Right lobe of liver (tissue), 6 donors: ENCODE results near the gene WTAP. TPM values are rescaled to one million over a fixed set of nuclear protein-coding genes. Genes with fewer than 3 reads are reported as not detected.

Experiments
- ATAC-seq, 4 donors: fragments of 200-7000 bp; cut with Tn5 transposase; one replicate each; pipeline ENCODE4 v1.9.1; 2020; ENCODE audit warnings: mild to moderate bottlenecking in 4 of 4, moderate library complexity in 4 of 4
- DNase-seq, 3 donors: peaks; one replicate each; pipeline ENCODE4 v3.0.0-alpha.2; 2020
- H3K27ac ChIP-seq, 3 donors: fragments of 200-600 bp; one replicate each; pipeline ENCODE4 v1.8.0; 2022
- H3K27me3 ChIP-seq, 2 donors: fragments of 200-600 bp; one replicate each; pipeline ENCODE4 v1.8.0; 2022
- H3K36me3 ChIP-seq, 4 donors: fragments of 200-600 bp; sonication (generic) in 1 of 4; one replicate each; pipeline versions ENCODE4 v1.5.1 to v1.8.0; 2017 to 2022; ENCODE audit warnings: control low read depth in 1 of 4
- H3K4me1 ChIP-seq, 4 donors: fragments of 200-600 bp; sonication (generic) in 1 of 4; one replicate each; pipeline versions ENCODE4 v1.5.1 to v1.8.0; 2017 to 2022; ENCODE audit warnings: control low read depth in 1 of 4
- H3K4me3 ChIP-seq, 3 donors: fragments of 200-600 bp; one replicate each; pipeline ENCODE4 v1.8.0; 2022
- H3K9me3 ChIP-seq, 4 donors: fragments of 200-600 bp; sonication (generic) in 1 of 4; one replicate each; pipeline versions ENCODE4 v1.5.1 to v1.8.0; 2017 to 2022; ENCODE audit warnings: control low read depth in 1 of 4
- POLR2A ChIP-seq: fragments of 450-650 bp; IDR thresholded peaks from one replicate; pipeline ENCODE4 v1.6.1; 2017; ENCODE audit warnings: antibody characterized with exemption, mild to moderate bottlenecking
- WGBS: methylation state at CpG from one replicate; pipeline ENCODE4 v1.1.6; 2018; ENCODE audit warnings: low coverage, low lambda C conversion rate; ENCODE audit not compliant: insufficient coverage; ENCODE audit errors: missing lambda C conversion rate; 5-methylcytosine and 5-hydroxymethylcytosine counted together
- intact Hi-C, 2 donors: fragments of 100-400 bp; cut with DNase I; formaldehyde crosslinking; loops; one replicate each; pipeline versions ENCODE4 v1.11.2 to v1.14.1; 2022
- total RNA-seq, 6 experiments: library from RNA; depleted of rRNA in 2 of 6; stranded (reverse); fragments of >200 nt in 2 of 6; fragmentation: NEBNext Ultra II Directional in 3 of 6; extraction: Animal tissue kit (Norgen Biotek cat#: 25700) in 3 of 6; gene quantifications; one replicate each; pipeline versions ENCODE4 v1.1.0 to v1.2.4, GENCODE V29; 2016 to 2023
- TF ChIP-seq, protein P1 (sequence below), 4 donors: fragments of 200-600 bp in 3 of 4; fragments of 450-650 bp in 1 of 4; IDR thresholded peaks; one replicate each; pipeline versions ENCODE4 v1.5.1 to v1.8.0; 2016 to 2022; ENCODE audit warnings: antibody characterized with exemption in 4 of 4, mild to moderate bottlenecking in 2 of 4
- donor health status: DM: no; HTN: yes; CAD: no.
- donor health status: DM: no; HTN: no; CAD: no.
- donor health status: DM: no; HTN: no; CAD: no.
- donor health status: DM: no; HTN: yes; CAD: no.
- donor health status: DM: no; HTN: yes; CAD: no.

WTAP gene
- total RNA-seq, 6 experiments from 2014 or later: 21.1 to 64.3 (median 37.6) TPM

DNA sequence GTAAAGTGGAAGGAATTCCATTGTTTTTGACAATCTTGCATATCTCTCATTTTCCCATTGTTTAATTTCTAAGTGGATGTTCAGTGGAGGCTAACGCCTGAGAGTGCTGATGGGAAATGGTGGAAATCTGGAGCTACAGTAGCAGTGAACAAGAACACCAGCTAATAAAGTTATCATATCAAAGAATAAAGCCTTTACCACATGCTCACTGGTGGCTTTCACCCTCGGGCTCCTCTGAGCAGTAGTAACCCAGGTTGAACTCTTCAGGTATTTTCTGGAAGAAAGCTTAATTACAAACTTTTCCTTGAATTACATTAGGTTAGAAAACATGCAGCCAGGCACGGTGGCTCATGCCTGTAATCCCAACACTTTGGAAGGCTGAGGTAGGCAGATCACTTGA is 24.1 kb downstream of the WTAP start:
- WGBS: 60% methylated on average over 2 of the region's 3 CpGs
- Histone ChIP-seq H3K4me3 (no peak overlapping the region), H3K27me3 (no peaks in the 10 kb centered on the region), H3K36me3 (peaks cover 4 to 85% (median 23%) of the 10 kb centered on the region in 4 donors), H3K9me3 (no peaks in the 10 kb centered on the region), H3K27ac (no peak overlapping the region), H3K4me1 (peaks cover 0 to 3% (median 0%) of the 10 kb centered on the region in 4 donors)
- DNase-seq (no peak), ATAC-seq (no peak)
- TF ChIP-seq, protein P1, sequence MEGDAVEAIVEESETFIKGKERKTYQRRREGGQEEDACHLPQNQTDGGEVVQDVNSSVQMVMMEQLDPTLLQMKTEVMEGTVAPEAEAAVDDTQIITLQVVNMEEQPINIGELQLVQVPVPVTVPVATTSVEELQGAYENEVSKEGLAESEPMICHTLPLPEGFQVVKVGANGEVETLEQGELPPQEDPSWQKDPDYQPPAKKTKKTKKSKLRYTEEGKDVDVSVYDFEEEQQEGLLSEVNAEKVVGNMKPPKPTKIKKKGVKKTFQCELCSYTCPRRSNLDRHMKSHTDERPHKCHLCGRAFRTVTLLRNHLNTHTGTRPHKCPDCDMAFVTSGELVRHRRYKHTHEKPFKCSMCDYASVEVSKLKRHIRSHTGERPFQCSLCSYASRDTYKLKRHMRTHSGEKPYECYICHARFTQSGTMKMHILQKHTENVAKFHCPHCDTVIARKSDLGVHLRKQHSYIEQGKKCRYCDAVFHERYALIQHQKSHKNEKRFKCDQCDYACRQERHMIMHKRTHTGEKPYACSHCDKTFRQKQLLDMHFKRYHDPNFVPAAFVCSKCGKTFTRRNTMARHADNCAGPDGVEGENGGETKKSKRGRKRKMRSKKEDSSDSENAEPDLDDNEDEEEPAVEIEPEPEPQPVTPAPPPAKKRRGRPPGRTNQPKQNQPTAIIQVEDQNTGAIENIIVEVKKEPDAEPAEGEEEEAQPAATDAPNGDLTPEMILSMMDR (IDR thresholded peaks at IDR 0.05): no peak
- no peak for TF ChIP-seq POLR2A
- intact Hi-C loops: no loop called here

DNA sequence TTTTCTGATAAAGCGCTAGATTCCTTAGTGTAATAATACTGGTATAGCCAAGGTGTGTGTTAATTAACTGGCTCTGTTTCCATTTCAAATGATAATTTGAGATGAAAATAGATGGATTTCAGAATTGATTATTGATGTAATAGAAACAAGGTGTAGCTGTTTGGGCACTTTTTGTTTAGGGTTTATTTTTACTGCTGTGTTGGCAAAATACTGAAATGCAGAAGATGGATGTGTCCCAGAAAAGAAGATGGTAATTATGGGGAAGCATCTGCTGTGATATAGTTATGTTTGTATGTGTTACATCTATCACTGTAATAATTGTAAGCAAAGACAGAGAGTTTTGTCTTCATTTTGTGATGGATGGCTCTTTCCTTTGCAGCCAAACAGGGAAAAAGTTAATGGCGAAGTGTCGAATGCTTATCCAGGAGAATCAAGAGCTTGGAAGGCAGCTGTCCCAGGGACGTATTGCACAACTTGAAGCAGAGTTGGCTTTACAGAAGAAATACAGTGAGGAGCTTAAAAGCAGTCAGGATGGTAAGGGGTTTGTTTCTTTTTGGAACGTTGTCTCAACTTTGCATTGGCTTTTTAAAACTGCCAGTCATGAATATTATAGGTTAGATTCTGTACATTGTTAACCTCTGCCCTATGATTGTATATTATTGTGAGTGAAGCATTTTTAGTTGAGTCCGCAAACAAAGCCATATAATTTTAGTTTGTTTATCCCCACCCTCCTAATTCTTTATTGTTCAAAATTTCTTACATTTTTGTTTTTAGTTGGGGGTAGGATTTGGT is 26.0 kb downstream of the WTAP start:
- intact Hi-C loops: no loop called here
- Histone ChIP-seq H3K27ac (no peak overlapping the region), H3K36me3 (peaks cover 4 to 69% (median 17%) of the 10 kb centered on the region in 4 donors)

DNA sequence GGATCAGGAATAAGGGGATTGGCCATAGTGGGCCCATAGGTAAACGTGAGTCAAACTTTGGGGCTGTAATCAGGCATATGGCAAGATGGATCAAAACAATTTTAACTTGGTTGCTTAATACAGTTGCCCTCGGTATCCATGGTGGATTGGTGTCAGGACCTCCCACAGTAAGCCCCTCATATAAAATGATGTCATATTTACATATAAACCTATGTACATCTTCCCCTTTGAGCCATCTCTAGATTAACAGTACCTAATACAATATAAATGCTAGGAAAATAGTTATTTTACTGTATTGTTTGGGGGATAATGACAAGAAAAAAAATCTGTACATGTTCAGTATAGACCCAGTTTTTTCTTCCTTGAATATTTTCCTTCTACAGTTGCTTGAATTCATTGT is 27.1 kb downstream of the WTAP start:
- 100% methylated on average over 1 of the region's 2 CpGs for WGBS
- DNase-seq (no peak), ATAC-seq (no peak)
- H3K4me1 ChIP-seq: no peaks in the 10 kb centered on the region
- H3K36me3 ChIP-seq: peaks cover 2 to 65% (median 11%) of the 10 kb centered on the region in 4 donors
- H3K9me3 ChIP-seq: no peaks in the 10 kb centered on the region
- intact Hi-C loops: no loop called here
- H3K27me3 ChIP-seq: no peaks in the 10 kb centered on the region
- no peak overlapping the region for H3K27ac ChIP-seq
- no peak overlapping the region for H3K4me3 ChIP-seq
- TF ChIP-seq, protein P1 (IDR thresholded peaks at IDR 0.05): no peak
- no peak for TF ChIP-seq POLR2A

More for the DNA sequence above, 26.0 kb downstream of the WTAP start:
- WGBS: 80% methylated on average over 6 of the region's 6 CpGs
- Histone ChIP-seq H3K4me3 (no peak overlapping the region), H3K9me3 (no peaks in the 10 kb centered on the region), H3K27me3 (no peaks in the 10 kb centered on the region), H3K4me1 (no peaks in the 10 kb centered on the region)
- ATAC-seq (no peak), DNase-seq (no peak)
- TF ChIP-seq, protein P1 (IDR thresholded peaks at IDR 0.05): no peak
- no peak for TF ChIP-seq POLR2A

DNA sequence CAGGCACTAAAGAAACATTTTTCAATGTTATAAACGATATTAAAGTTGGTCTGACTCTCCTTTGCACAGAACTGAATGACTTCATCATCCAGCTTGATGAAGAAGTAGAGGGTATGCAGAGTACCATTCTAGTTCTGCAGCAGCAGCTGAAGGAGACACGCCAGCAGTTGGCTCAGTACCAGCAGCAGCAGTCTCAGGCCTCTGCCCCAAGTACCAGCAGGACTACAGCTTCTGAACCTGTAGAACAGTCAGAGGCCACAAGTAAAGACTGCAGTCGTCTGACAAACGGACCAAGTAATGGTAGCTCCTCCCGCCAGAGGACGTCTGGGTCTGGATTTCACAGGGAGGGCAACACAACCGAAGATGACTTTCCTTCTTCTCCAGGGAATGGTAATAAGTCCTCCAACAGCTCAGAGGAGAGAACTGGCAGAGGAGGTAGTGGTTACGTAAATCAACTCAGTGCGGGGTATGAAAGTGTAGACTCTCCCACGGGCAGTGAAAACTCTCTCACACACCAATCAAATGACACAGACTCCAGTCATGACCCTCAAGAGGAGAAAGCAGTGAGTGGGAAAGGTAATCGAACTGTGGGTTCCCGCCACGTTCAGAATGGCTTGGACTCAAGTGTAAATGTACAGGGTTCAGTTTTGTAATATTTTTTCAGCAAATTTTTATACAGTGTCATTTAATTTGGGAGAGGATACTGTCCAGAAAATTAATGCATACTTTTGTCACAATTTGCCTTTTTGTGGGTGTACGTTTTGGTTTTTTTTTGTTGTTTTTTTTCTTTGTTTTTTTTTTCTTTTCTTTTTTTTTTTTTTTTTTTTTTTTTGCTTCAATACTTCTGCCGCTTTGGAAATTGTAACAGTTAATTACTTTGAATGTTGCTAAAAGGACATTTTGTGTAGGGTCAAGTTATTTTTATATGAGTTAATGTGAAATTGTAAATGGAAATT is 27.9 kb downstream of the WTAP start:
- DNase-seq: no peak
- 80% methylated on average over 11 of the region's 15 CpGs for whole genome bisulfite sequencing
- Histone ChIP-seq H3K36me3 (peaks cover 2 to 57% (median 11%) of the 10 kb centered on the region in 4 donors), H3K9me3 (no peaks in the 10 kb centered on the region), H3K27me3 (no peaks in the 10 kb centered on the region), H3K27ac (no peak overlapping the region), H3K4me1 (peaks cover 0 to 6% (median 0%) of the 10 kb centered on the region in 4 donors), H3K4me3 (no peak overlapping the region)
- TF ChIP-seq, protein P1 (IDR thresholded peaks at IDR 0.05): no peak
- TF ChIP-seq POLR2A: no peak
- ATAC-seq: peak in 1 of 4 donors; percentile 20
- intact Hi-C loops: no loop called here
